ENCODE data around the gene IL25. TPM values are rescaled to one million over a fixed set of nuclear protein-coding genes. Genes with fewer than 3 reads are reported as not detected.
A peak's percentile ranks its signal among the peaks of the same experiment; 100 is the strongest.

Gene IL25
- total RNA-seq, 1 donor from 2014 or later: not detected

DNA sequence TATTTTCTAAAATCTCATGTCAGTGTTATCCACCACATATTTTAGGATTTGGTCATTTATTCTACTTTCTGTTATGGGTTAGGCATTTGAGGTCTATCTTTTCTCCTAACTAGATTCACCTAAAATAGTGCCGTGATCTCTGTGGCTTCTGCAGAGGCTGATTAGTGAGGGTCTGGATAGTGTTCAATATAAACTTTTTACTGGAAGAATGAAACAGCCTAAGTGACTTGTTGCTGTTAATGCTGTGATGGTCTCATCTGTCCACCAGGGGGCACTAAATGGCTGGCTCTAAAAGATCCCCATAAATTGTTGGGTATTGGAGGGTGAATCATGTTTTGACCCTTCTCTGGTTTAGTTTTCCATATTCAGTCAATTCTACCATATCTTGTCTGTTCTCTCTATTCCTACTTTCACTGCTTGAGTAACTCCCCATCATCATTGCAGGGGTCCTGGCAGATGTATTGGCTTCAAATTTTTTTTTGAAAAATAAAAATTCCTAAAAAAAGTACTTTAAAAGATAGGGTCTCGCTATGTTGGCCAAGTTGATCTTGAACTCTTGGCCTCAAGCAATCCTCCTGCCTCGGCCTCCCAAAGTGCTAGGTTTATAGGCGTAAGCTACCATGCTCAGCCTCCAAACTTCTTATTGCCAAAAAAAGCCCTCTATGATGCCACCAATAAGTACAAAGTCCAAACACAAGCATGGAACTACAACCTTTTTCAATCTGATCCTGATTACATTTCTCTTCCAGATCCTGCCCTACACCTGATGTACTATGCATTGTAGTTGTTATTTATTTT, 44.5 kb upstream of the IL25 start:
- peak; percentile 31 for DNase-seq (ENCODE audit: low read depth)
- H3K36me3 ChIP-seq (ENCODE audit: control insufficient read depth, insufficient read depth, low read length): no peaks in the 10 kb centered on the region
- no peaks in the 10 kb centered on the region for H3K27me3 ChIP-seq (ENCODE audit: control insufficient read depth, insufficient read depth, low read length)
- no peak overlapping the region for H3K4me3 ChIP-seq (ENCODE audit: low read depth, low read length)
- TF ChIP-seq, protein P1, sequence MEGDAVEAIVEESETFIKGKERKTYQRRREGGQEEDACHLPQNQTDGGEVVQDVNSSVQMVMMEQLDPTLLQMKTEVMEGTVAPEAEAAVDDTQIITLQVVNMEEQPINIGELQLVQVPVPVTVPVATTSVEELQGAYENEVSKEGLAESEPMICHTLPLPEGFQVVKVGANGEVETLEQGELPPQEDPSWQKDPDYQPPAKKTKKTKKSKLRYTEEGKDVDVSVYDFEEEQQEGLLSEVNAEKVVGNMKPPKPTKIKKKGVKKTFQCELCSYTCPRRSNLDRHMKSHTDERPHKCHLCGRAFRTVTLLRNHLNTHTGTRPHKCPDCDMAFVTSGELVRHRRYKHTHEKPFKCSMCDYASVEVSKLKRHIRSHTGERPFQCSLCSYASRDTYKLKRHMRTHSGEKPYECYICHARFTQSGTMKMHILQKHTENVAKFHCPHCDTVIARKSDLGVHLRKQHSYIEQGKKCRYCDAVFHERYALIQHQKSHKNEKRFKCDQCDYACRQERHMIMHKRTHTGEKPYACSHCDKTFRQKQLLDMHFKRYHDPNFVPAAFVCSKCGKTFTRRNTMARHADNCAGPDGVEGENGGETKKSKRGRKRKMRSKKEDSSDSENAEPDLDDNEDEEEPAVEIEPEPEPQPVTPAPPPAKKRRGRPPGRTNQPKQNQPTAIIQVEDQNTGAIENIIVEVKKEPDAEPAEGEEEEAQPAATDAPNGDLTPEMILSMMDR (IDR thresholded peaks at IDR 0.05; ENCODE audit: insufficient read depth, low read length, poor library complexity, severe bottlenecking): peak; percentile 82

DNA sequence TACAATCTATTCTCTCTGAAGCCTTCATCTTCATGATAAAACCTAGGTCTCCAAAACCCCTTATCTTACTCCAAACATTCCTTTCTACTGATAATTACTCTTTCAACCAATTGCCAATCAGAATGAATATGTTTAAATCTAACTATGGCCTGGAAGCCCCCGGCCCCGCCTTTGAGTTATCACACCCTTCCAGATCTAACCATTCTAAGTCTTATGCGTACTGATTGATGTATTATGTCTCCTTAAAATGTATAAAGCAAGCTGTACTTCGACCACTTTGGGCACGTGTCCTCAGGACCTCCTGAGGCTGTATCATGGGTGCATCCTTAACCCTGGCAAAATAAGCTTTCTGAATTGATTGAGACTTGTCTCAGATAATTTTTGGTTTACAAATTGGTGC, 37.0 kb upstream of the IL25 start:
- Histone ChIP-seq H3K4me3 (ENCODE audit: low read depth, low read length) (no peak overlapping the region), H3K27me3 (ENCODE audit: control insufficient read depth, insufficient read depth, low read length) (no peaks in the 10 kb centered on the region), H3K36me3 (ENCODE audit: control insufficient read depth, insufficient read depth, low read length) (no peaks in the 10 kb centered on the region)
- TF ChIP-seq, protein P1 (IDR thresholded peaks at IDR 0.05; ENCODE audit: insufficient read depth, low read length, poor library complexity, severe bottlenecking): no peak
- no peak for DNase-seq (ENCODE audit: low read depth)

DNA sequence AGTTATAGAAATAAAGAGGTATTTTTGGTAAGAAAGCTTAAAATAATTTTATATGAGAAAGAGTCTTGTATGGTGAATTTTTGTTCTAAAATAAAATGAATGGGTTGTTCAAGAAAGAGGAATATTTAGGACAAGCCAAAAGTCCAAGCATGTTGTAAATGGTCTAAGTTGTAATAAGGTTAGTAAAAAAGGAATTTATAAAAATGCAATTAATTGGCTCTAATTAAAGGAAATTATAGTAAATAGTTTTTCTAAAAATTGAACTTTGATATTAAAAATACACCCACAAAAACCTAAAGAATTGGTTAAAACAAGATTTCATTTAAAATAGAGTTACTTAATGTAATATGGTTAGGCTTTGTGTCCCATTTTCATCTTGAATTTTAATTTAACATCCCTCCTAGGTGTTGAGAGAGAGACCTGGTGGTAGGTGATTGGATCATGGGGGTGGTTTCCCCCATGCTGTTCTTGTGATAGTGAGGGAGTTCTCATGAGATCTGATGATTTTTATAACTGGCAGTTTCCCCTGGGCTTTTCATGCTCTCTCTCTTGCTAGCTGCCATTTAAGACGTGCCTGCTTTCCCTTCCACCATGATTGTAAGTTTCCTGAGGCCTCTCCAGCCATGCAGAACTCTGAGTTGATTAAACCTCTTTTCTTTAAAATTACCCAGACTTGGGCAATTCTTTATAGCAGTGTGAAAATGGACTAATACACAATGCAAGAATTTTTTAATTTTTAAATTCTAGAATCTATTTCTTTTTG, 32.9 kb upstream of the IL25 start:
- Histone ChIP-seq H3K36me3 (ENCODE audit: control insufficient read depth, insufficient read depth, low read length) (no peaks in the 10 kb centered on the region), H3K4me3 (ENCODE audit: low read depth, low read length) (no peak overlapping the region), H3K27me3 (ENCODE audit: control insufficient read depth, insufficient read depth, low read length) (no peaks in the 10 kb centered on the region)
- TF ChIP-seq, protein P1 (IDR thresholded peaks at IDR 0.05; ENCODE audit: insufficient read depth, low read length, poor library complexity, severe bottlenecking): no peak
- DNase-seq (ENCODE audit: low read depth): no peak

DNA sequence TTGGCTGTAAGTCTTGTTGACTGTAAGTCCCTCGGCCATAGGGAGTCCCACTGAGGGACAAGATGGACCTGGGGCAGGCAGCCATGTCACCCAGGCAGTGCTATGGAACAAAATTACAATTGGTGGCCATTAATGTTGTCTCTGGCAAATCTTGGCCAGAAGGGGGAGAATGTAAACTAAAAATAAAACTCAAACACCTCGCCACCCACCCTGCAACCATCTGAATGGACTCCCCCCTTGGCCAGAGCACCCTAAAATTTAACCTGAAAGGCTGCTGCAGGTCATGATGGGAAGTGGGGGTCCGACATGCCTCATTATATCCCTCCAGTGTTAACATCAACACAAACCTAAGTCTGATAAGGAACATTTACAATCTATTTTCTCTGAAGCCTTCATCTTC, 28.1 kb upstream of the IL25 start:
- Histone ChIP-seq H3K36me3 (ENCODE audit: control insufficient read depth, insufficient read depth, low read length) (no peaks in the 10 kb centered on the region), H3K4me3 (ENCODE audit: low read depth, low read length) (no peak overlapping the region), H3K27me3 (ENCODE audit: control insufficient read depth, insufficient read depth, low read length) (no peaks in the 10 kb centered on the region)
- no peak for DNase-seq (ENCODE audit: low read depth)
- TF ChIP-seq, protein P1 (IDR thresholded peaks at IDR 0.05; ENCODE audit: insufficient read depth, low read length, poor library complexity, severe bottlenecking): no peak

DNA sequence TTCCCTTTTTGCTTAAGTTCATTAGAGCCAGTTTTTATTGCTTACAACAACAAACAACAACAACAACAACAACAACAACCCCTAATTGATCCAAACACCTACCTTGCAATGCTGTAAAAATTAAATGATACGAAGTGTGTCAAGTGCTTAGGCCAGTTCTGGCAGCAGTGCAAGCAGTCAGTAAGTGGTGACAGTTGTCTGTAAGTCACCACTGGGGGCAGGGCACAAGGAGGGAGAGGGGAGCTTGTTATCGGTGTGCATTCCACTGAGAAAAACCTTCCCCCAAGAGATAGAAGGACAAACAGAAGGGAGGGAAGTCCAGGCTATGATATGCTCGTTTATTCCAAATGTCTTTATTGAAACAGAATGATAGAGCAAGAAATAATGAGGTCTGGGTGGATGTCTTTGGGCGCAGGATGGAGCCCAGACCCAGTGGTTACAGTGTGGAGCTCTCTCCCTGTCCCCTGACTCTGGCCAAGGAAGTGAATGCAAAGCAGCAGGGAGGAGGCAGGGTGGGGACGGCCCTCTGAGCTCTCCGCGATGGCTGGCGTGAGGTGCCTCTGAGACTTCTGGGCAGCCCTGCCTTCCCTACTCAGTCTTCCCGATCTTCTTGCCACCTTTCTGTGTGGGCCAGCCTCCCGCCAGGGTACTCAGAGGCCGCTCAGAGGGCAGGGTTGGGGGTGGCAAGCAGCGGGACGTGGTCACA, 26.5 kb upstream of the IL25 start:
- Histone ChIP-seq H3K4me3 (ENCODE audit: low read depth, low read length) (no peak overlapping the region), H3K27me3 (ENCODE audit: control insufficient read depth, insufficient read depth, low read length) (no peaks in the 10 kb centered on the region), H3K36me3 (ENCODE audit: control insufficient read depth, insufficient read depth, low read length) (no peaks in the 10 kb centered on the region)
- TF ChIP-seq, protein P1 (IDR thresholded peaks at IDR 0.05; ENCODE audit: insufficient read depth, low read length, poor library complexity, severe bottlenecking): no peak
- DNase-seq (ENCODE audit: low read depth): no peak

Data from kidney epithelial cell (primary cell).